GM12873 (cell line): ENCODE measurements around the gene MRPL43.

ENCODE experiments used
- CTCF ChIP-seq: IDR thresholded peaks from 2 replicates; pipeline ENCODE4 v1.5.1; 2012; ENCODE audit warnings: low read depth, mild to moderate bottlenecking, moderate library complexity, low read length, control low read depth; ENCODE audit not compliant: insufficient read depth; ENCODE audit errors: missing control alignments

The MRPL43 gene

GRCh38 chr10:101005869-101006567, 18.7 kb upstream of the MRPL43 start:
- TF ChIP-seq CTCF = no peak

DNA sequence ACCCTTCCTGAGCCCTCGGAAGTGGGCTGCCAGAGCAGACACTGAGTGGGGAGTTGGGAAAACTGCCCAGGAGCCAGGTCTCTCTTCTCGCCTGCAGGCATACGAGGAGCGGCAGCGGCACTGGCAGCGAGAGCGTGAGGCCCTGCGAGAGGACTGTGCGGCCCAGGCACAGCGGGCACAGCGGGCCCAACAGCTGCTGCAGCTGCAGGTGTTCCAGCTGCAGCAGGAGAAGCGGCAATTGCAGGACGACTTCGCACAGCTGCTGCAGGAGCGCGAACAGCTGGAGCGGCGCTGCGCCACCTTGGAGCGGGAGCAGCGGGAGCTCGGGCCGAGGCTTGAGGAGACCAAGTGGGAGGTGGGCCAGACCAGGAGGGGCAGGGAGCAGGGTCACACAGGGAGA, 18.1 kb upstream of the MRPL43 start:
- no peak for TF ChIP-seq CTCF

GRCh38 chr10:101003639-101004206, 16.4 kb upstream of the MRPL43 start:
- no peak for TF ChIP-seq CTCF

GRCh38 chr10:101002456-101002855, 15.2 kb upstream of the MRPL43 start:
- TF ChIP-seq CTCF = no peak

- no peak for TF ChIP-seq CTCF
Observed at GRCh38 chr10:101001659-101002035, 14.3 kb upstream of the MRPL43 start.

- TF ChIP-seq CTCF = no peak
Observed at GRCh38 chr10:101000915-101001658, 13.8 kb upstream of the MRPL43 start.

DNA sequence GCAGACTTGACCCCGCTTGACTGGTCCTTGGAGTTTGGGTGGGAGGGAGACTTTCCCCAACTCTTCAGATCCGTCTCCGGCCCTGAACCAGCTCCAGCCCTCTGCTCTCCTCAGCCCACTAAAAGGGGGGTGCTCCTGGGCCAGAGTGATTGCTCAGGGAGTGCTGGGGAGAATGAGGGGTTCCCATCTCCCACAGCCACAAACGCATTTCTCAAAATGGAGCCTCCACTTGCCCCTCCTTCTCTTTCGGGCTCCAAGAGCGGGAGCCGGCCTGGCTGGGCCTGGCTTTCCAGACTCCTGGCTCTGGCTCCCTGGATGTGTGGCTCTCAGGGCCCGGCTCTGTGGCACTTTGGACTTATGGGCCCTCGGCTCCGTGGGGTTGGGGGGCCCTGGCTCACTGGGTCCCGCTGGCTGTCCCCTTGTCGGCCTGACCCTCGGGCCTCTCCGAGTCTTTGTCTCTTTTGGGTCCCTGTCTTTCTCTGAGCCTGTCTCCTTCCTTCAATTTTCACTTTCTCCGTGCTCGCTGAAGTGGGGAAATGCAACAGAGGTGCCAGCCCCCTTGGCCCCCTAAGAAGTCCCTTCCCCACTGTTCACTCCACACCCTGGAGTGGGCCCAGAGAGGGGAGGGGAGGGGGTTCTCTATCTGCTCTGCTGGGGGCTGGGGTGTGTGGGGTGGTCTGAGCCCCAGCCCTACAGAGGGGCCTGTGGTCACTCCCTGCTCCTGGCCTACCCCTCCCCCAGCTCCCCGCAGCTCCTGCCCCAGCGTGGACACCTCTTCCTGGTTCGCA, 13.0 kb upstream of the MRPL43 start:
- TF ChIP-seq CTCF = no peak
